ENCODE results near the gene SPARCL1.

Gene SPARCL1

DNA sequence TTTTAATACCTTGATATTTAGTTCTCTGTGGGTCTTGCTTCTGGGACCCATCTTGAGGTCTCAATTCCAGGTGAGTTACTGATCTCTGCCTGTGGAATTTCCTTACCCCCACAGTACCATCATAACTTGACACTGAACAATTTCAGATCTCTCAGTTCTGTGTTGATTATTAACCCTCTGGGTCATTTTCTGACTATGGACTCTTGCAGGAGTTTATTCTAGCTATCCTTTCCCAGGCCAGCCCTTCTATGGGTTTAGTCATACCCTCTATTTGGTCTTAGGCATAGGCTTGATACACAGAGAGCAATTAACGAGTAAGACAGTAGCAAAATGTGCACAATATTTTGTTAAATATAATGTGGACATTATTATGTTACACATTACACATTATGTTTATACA is 3.7 kb upstream of the SPARCL1 start:
- H3K4me1 Mint-ChIP-seq, result peaks cover 21% of the 10 kb centered on the region
- DNase-seq, result no peak
- TF ChIP-seq, protein P1, sequence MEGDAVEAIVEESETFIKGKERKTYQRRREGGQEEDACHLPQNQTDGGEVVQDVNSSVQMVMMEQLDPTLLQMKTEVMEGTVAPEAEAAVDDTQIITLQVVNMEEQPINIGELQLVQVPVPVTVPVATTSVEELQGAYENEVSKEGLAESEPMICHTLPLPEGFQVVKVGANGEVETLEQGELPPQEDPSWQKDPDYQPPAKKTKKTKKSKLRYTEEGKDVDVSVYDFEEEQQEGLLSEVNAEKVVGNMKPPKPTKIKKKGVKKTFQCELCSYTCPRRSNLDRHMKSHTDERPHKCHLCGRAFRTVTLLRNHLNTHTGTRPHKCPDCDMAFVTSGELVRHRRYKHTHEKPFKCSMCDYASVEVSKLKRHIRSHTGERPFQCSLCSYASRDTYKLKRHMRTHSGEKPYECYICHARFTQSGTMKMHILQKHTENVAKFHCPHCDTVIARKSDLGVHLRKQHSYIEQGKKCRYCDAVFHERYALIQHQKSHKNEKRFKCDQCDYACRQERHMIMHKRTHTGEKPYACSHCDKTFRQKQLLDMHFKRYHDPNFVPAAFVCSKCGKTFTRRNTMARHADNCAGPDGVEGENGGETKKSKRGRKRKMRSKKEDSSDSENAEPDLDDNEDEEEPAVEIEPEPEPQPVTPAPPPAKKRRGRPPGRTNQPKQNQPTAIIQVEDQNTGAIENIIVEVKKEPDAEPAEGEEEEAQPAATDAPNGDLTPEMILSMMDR (IDR thresholded peaks at IDR 0.05), result no peak
- no peaks in the 10 kb centered on the region for H3K27me3 Mint-ChIP-seq (ENCODE audit: low read depth, poor library complexity)
- no peak overlapping the region for H3K27ac Mint-ChIP-seq
- peaks cover 18% of the 10 kb centered on the region for H3K9me3 Mint-ChIP-seq
- H3K4me3 Mint-ChIP-seq, result no peak overlapping the region
- peaks cover 5% of the 10 kb centered on the region for H3K36me3 Mint-ChIP-seq (ENCODE audit: low read depth)

DNA sequence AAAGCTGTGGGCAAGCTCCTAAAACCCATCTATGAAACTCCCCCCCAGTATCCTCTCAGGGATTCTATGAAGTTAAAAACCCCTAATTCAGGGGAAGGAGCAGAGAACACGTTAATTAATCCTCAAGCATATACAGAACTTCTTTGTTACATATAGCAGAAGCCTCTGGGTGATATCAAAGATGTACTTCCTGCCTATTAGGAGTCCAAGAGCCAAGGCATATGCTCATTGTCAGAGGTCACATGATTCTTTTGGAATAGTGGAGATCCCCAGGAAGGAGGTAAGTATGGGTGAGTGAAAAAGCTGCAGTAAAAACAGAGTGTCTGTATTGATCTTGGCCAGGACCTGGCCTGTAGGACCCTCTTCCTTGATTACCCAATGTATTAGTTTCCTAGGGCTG is 2.9 kb upstream of the SPARCL1 start:
- H3K36me3 Mint-ChIP-seq (ENCODE audit: low read depth), result peaks cover 5% of the 10 kb centered on the region
- TF ChIP-seq, protein P1 (IDR thresholded peaks at IDR 0.05), result no peak
- H3K27me3 Mint-ChIP-seq (ENCODE audit: low read depth, poor library complexity), result no peaks in the 10 kb centered on the region
- H3K4me1 Mint-ChIP-seq, result peaks cover 29% of the 10 kb centered on the region
- peaks cover 14% of the 10 kb centered on the region for H3K9me3 Mint-ChIP-seq
- H3K27ac Mint-ChIP-seq, result no peak overlapping the region
- H3K4me3 Mint-ChIP-seq, result no peak overlapping the region
- DNase-seq, result no peak

DNA sequence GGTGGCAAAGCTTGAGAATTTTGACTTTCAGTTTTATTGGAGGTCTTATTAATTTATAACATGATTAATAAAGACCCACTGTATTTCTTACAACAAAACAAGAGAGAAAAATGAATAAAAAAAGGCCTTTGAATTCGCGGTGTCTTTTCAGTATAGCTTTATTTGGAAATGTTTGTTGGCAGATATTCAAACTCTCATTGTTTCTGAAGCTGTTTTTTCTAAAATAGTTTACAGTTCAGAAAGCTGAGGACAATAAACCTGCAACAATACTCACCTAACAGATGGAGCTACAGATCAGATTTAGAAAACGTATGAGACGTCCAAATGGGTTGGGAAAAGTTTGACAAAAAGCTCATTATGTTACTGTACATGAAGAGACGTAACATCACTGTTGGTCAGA is 2.4 kb upstream of the SPARCL1 start:
- DNase-seq, result no peak
- Mint-ChIP-seq H3K36me3 (ENCODE audit: low read depth) (peaks cover 5% of the 10 kb centered on the region), H3K9me3 (peaks cover 11% of the 10 kb centered on the region), H3K27me3 (ENCODE audit: low read depth, poor library complexity) (no peaks in the 10 kb centered on the region), H3K4me1 (peaks cover 31% of the 10 kb centered on the region), H3K27ac (no peak overlapping the region), H3K4me3 (no peak overlapping the region)
- TF ChIP-seq, protein P1 (IDR thresholded peaks at IDR 0.05), result no peak

DNA sequence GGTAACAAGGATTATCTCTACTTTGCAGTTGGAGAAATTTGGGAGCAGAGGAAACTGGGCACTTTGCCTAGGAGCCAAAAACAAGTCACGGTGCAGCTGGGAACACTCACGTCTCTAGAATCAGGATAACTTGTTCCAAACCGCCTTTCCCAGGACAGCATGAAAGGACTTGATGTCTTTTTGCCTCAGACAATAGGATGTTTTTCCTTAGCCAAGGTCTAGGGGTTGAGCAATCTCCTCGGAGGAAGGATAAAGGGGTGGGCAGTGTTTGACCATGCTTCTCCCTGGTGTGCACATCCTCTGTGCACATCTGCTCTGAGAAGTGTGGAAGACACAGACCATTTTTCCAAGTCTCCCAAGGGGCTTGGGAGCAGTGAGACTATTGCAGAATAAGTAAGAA is 1.7 kb upstream of the SPARCL1 start:
- TF ChIP-seq, protein P1 (IDR thresholded peaks at IDR 0.05), result no peak
- Mint-ChIP-seq H3K4me3 (no peak overlapping the region), H3K4me1 (peaks cover 39% of the 10 kb centered on the region), H3K9me3 (peaks cover 11% of the 10 kb centered on the region), H3K36me3 (ENCODE audit: low read depth) (peaks cover 5% of the 10 kb centered on the region), H3K27ac (no peak overlapping the region), H3K27me3 (ENCODE audit: low read depth, poor library complexity) (no peaks in the 10 kb centered on the region)
- DNase-seq, result no peak

DNA sequence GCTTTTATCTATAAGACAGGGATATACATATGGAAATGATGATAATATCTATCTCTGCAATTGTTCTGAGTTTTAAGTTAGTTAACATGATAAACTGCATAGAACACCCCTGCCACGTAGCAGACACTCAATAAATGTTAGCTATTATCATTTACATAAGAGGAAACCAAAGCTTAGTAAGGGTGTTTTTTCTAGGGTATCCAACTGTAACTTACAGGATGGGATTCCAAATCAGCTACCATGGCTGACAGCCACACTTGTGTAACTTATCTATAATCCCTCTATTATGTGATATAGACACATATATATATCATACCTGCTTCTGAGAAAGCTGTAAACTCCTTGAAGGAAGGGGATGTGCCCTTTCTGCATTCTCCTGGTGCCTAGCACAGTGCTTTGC is 1.1 kb upstream of the SPARCL1 start:
- DNase-seq, result no peak
- no peak overlapping the region for H3K27ac Mint-ChIP-seq
- H3K27me3 Mint-ChIP-seq (ENCODE audit: low read depth, poor library complexity), result no peaks in the 10 kb centered on the region
- no peak overlapping the region for H3K4me3 Mint-ChIP-seq
- TF ChIP-seq, protein P1 (IDR thresholded peaks at IDR 0.05), result no peak
- H3K9me3 Mint-ChIP-seq, result peaks cover 17% of the 10 kb centered on the region
- H3K4me1 Mint-ChIP-seq, result peaks cover 45% of the 10 kb centered on the region
- H3K36me3 Mint-ChIP-seq (ENCODE audit: low read depth), result peaks cover 5% of the 10 kb centered on the region

DNA sequence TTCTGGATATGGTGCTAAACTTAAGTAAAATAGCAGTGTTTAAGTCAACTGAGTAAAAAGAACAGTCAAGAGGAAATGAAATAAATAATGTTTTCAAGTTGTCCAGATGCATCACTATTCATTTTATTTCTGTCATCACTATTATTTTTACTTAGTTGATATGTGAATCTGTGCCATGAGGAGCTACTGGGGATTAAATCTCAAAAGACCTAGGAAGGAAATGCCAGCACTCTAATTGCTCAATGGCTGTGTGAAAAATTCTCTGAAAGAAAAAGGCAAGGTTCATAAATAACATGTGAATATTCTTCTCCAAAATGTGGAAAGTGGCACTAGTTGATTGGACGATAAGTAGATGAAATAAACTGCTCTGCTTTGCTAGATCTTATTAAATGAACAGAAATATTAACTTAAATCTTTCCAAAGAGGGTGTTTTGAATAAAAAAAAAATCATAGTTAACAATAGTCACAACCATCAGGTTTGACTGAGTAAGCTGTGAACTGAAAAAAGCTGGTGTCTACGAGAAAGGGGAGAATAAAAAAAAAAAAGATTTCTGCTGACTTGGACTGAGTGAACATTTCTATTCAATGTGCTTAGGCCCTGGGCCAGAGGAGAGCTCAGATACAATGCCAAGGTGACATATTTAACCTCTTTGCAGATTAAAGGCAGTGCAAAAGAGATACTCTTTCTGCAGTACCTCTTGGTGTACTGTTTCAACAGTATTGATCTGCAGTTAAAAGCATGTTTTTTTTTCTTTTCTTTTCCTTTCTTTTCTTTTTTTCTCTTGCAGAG is 1.6 kb downstream of the SPARCL1 start:
- Mint-ChIP-seq H3K4me1 (peaks cover 49% of the 10 kb centered on the region), H3K27ac (no peak overlapping the region)
- TF ChIP-seq, protein P1 (IDR thresholded peaks at IDR 0.05), result no peak

More for the DNA sequence above, 1.6 kb downstream of the SPARCL1 start:
- Mint-ChIP-seq H3K4me3 (no peak overlapping the region), H3K36me3 (ENCODE audit: low read depth) (peaks cover 11% of the 10 kb centered on the region), H3K27me3 (ENCODE audit: low read depth, poor library complexity) (no peaks in the 10 kb centered on the region), H3K9me3 (peaks cover 31% of the 10 kb centered on the region)
- no peak for DNase-seq
